Measurements from ENCODE around the gene NKAIN2.
"Not testable (repeated sequence)": the region's sequence is repeated elsewhere in the genome, so short reads cannot be mapped to it uniquely, and the experiment has no call there.

Gene NKAIN2

DNA sequence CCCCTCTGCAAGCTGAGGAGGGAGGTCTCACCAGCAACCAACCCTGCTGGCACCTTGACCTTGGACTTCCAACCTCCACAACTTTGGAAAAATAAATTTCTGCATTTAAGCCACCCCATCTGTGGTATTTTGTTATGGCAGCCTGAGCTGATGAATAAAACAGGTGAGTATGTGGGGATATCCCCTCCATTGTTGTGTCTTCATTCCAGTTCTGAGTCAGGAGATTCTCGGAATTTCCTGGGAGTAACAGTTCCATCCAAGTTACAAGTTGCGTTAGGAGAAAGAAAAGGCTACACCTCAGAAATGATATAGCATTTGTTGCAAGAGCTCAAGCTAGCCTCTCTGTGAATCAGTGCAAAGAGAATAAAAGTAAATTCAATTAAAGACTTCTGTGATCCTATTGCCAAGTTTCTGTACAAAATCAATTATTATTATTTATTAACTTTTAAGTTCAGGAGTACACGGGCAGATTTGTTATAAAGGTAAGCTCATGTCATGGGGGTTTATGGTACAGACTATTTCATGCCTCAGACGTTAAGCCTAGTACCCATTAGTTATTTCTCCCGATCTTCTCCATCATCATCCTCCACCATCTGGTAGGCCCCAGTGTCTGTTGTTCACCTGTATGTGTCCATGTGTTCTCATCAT, 153.0 kb downstream of the NKAIN2 start:
- no peak for DNase-seq (ENCODE audit: low read depth in 3 of 3, low spot score in 1 of 3)

GRCh38 chr6:123962508-123962907, 158.8 kb downstream of the NKAIN2 start:
- DNase-seq (ENCODE audit: low read depth in 3 of 3, low spot score in 1 of 3) = no peak

GRCh38 chr6:123965894-123966293, 162.2 kb downstream of the NKAIN2 start:
- no peak for DNase-seq (ENCODE audit: low read depth in 3 of 3, low spot score in 1 of 3)

DNA sequence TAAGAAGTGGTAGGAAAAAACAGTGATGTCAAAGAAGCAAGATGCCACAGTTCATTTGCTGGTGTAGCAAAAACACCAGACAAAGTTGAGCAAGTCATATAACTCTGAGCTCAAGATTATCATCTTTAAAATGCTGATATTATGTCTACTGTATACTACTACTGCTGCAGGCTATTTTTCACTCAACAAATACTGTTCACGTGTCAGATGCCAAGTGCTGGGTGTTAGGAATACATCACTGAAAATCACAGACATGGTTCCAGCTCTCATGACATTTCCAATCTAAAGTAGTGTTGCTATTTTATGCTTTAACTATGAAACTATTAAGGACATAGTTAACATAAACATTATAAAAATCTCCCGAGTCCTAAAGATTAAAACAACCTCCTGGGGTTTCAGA, 163.0 kb downstream of the NKAIN2 start:
- no peak for DNase-seq (ENCODE audit: low read depth in 3 of 3, low spot score in 1 of 3)

GRCh38 chr6:123967905-123968304, 164.2 kb downstream of the NKAIN2 start:
- no peak for DNase-seq (ENCODE audit: low read depth in 3 of 3, low spot score in 1 of 3)

DNA sequence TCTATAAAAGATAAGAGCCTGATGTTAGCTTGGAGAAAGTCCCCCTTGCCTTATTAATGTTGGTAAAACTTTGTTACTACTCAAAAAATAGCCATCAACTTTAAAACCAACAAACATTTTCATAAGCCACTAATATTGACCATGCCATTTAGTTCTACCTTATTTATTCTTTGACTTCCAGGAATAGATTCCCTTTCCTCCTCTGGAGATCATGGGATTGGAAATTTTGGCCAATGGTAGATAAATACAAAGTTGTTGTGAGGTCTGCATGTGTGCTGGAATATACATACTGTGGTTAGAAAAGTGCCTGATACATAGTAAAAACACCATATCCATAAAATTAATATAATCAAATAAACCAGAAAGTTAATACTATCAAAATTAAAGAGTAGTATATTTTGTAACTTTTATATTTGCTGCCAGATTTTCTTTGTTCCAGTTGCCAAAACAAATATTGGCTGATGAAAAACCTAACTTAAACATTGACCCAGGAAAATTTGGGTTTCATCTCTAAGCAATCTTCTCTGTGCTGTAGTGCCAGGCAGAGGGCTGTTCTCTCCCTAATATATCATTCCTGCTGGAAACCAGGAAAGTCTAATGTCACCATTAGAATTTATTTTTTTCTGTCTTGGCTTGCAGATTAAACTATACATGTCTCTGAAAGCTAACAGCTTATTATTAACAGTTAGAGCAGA, 169.1 kb downstream of the NKAIN2 start:
- no peak for DNase-seq (ENCODE audit: low read depth in 3 of 3, low spot score in 1 of 3)

GRCh38 chr6:123980311-123980710, 176.6 kb downstream of the NKAIN2 start:
- DNase-seq (ENCODE audit: low read depth in 3 of 3, low spot score in 1 of 3) = no peak

GRCh38 chr6:123986938-123987337, 183.3 kb downstream of the NKAIN2 start:
- no peak for DNase-seq (ENCODE audit: low read depth in 3 of 3, low spot score in 1 of 3)

DNA sequence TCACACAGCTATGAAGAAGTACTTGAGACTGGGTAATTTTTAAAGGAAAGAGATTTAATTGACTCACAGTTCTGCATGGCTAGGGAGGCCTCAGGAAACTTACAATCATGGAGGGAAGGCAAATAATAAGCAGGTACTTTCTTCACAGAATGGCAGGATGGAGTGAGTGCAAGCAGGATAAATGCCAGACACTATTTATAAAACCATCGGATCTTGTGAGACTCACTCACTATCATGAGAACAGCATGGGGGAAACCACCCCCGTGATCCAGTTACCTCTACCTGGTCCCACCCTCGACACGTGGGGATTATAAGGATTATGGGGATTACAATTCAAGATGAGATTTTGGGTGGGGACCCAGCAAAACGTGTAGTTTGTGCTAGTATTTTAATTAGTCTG, 186.3 kb downstream of the NKAIN2 start:
- not testable (repeated sequence) for DNase-seq (ENCODE audit: low read depth in 3 of 3, low spot score in 1 of 3)

DNA sequence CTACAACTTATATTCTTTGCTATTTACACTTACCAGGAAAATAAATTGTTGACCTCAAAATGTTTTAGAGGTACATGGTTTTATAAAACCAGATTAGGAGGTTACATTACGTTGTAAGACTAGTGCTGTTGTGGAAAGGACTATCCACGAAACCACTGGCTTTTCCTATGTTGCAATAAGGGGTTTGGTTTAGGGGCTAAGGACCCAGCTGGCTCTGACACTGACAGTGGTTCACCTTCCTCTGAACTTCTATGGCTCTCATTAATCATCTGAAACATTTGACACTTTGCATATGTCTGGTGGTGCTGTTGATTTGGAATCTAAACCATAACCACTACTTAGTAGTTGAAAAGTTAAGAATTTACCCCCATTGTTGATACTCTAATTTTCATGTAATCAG, 186.7 kb downstream of the NKAIN2 start:
- DNase-seq (ENCODE audit: low read depth in 3 of 3, low spot score in 1 of 3) = no peak

- no peak for DNase-seq (ENCODE audit: low read depth in 3 of 3, low spot score in 1 of 3)
Measured at GRCh38 chr6:123994168-123994567, 190.5 kb downstream of the NKAIN2 start.

GRCh38 chr6:123994891-123995635, 191.4 kb downstream of the NKAIN2 start:
- no peak for DNase-seq (ENCODE audit: low read depth in 3 of 3, low spot score in 1 of 3)

- no peak for DNase-seq (ENCODE audit: low read depth in 3 of 3, low spot score in 1 of 3)
Measured at GRCh38 chr6:123997223-123997622, 193.6 kb downstream of the NKAIN2 start.

- DNase-seq (ENCODE audit: low read depth in 3 of 3, low spot score in 1 of 3) = no peak
Measured at GRCh38 chr6:124002377-124003081, 198.9 kb downstream of the NKAIN2 start.

- no peak for DNase-seq (ENCODE audit: low read depth in 3 of 3, low spot score in 1 of 3)
Measured at GRCh38 chr6:124007266-124007665, 203.6 kb downstream of the NKAIN2 start.

DNA sequence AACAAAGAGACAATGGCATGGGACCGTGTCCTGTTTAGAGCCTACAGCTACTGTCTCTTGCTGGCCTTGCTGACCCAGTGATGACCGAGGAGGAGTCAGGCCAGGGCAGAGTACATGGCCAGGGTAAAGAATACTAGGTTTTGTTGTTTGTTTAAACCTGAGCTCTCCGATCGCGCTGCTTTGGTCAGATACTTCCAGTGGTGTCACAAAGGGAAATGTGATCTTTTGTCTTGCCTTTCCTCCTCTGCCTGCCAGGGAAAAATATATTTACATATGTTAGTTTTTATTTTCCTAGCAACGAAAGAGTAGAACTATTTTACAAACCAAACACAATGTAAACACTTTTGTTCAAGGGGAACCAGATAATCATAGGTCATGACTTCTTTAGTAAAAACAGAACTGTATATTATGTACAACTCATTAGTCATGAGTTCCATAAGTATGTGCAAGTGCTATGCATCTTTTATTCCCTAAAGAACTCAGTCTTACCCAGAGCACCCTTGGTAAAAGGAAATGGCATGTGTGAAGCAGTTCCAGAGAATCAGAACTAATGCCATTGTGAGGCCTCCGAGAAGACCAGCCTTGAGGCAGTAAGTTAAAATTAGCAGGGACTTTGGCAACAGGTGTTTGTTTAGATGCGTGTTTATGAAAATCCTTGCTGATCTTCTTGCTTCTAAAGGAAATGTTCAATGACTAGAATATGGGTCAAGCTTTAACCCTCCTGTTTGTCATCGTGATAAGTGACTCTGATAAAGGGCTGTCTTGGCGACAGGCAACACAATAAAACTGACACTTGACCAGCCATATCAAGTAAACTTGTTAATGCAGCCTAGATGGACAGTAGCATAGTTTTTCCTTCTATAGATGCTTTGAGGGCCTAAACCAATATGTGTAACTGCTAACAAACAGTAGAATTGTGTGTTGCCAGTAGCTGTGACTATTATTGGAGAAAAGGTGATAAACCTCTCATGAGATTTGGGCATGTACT, 204.6 kb downstream of the NKAIN2 start:
- no peak for DNase-seq (ENCODE audit: low read depth in 3 of 3, low spot score in 1 of 3)

DNA sequence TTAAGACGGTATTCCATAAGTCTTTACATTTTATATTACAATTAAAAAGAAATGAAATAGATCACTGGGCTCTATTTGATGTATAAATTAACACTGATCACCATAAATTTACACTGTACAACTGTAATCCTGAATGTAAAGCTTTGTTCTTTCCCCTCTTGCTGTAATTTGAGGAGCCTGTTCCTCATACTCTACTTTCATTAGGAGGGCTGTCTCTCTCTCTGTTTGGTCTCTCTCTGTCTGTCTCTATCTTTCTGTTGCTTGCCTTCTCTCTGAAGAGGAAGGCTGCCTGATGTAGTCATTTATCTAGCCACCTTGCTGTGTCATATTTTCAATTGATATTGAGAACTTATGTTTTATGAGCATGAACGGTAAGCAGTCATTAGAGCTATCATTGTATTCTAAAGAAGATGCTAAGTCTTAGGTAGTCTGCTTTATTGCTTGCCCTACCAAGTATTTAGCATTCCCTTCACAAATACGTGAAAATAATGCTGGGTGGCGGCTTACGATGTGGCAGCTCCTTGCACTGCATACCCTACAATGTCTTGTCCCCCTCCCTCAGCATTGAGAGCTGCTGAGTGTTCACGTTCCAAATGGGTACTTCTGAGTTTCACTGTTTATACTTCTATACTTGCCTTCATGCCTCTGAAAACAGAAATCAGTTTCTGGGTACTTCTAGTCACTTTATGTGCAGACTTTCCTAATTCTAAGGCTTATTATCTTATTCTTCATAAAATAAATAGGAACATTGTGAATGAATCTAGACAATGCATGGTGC, 205.5 kb downstream of the NKAIN2 start:
- DNase-seq (ENCODE audit: low read depth in 3 of 3, low spot score in 1 of 3) = no peak

DNA sequence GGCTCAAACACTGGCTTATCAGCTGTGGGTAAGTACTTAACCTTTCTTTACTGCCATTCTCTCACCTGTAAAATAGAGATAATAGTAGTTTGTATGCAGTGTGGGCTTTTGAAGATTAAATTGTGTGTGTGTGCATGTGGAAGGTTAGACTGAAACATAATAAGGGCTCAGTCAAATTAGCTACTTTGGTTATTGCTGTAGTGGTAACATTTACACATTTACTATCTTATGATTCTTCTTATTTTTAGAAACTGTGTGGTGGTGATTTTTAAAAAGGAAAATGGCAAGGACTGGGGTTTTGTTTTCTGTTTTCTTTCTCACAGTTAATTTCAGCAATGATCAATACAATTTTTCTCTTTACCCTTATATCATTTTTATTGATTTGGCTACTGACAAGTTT, 206.9 kb downstream of the NKAIN2 start:
- no peak for DNase-seq (ENCODE audit: low read depth in 3 of 3, low spot score in 1 of 3)

DNA sequence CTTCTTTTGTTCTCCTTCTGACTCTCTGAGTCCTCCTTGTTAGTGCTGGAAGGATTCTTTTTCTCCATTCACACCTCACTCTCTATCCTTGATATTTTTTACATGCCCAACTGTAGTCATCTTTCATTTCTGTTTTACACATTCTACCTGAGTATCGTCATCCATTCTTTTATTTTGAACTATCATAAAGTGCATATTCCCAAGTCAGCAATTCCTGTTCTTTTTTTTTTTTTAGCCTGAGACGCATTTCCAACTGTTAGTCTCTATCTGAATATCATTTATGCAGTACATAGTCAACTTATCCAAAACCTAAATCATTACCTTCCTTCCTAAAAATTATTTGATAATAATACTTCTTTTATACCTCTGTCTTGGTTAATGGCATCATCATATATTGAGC, 207.5 kb downstream of the NKAIN2 start:
- DNase-seq (ENCODE audit: low read depth in 3 of 3, low spot score in 1 of 3) = no peak

- not testable (repeated sequence) for DNase-seq (ENCODE audit: low read depth in 3 of 3, low spot score in 1 of 3)
Measured at GRCh38 chr6:124022051-124022450, 218.4 kb downstream of the NKAIN2 start.

Data from stimulated activated CD4-positive, alpha-beta T cell treated with anti-CD3 and anti-CD28 coated beads, TNF-alpha, amount 100 ng/mL, for 1 hour (primary cell).